IMR-90 (cell line): ENCODE results near the gene KLK1. TPM values are rescaled to one million over a fixed set of nuclear protein-coding genes. Genes with fewer than 3 reads are reported as not detected.

ENCODE experiments used
- ATAC-seq: fragments of 200-7000 bp; cut with Tn5 transposase; 2 replicates; pipeline ENCODE4 v1.9.1; 2020; ENCODE audit warnings: low read depth, mild to moderate bottlenecking, moderate library complexity
- BruUV-seq: library from RNA; stranded (reverse); fragments of 400-500 nt; replicated peaks from 2 replicates; lab custom pipeline; 2021; lab: Mats Ljungman, UMichigan
- CTCF ChIA-PET: fragments of 300-600 bp; formaldehyde crosslinking; extraction: SDS; loops from one replicate; lab custom pipeline; 2021; ENCODE audit warnings: antibody characterized with exemption; lab: Yijun Ruan, JAX
- POLR2A ChIA-PET: fragments of 300-600 bp; sonication (Branson Sonifier 250); formaldehyde crosslinking; loops from one replicate; lab custom pipeline; 2022; ENCODE audit warnings: antibody characterized with exemption; ENCODE audit not compliant: unreplicated experiment; lab: Charles Lee
- DNase-seq: peaks from one replicate; pipeline ENCODE4 v3.0.0; 2013
- H2AFZ ChIP-seq: replicated peaks from 2 replicates; pipeline ENCODE3; 2013; ENCODE audit warnings: low read length, mild to moderate bottlenecking; ENCODE audit not compliant: poor library complexity
- H2AK5ac ChIP-seq: 2 replicates; pipeline ENCODE4 v1.6.1; 2013; ENCODE audit warnings: low read depth, low read length, inconsistent platforms
- H2AK9ac ChIP-seq: replicated peaks from 2 replicates; pipeline ENCODE3; 2013; ENCODE audit warnings: mild to moderate bottlenecking, low read depth, low read length, moderate library complexity; ENCODE audit not compliant: poor library complexity
- H2BK120ac ChIP-seq: 2 replicates; pipeline ENCODE4 v1.6.1; 2013; ENCODE audit warnings: low read depth, low read length, inconsistent platforms
- H2BK15ac ChIP-seq: 3 replicates; pipeline ENCODE4 v1.6.1; 2013; ENCODE audit warnings: low read depth, low read length, inconsistent platforms
- H2BK20ac ChIP-seq: 2 replicates; pipeline ENCODE4 v1.6.1; 2013; ENCODE audit warnings: low read depth, mild to moderate bottlenecking, inconsistent platforms, low read length, moderate library complexity
- H2BK5ac ChIP-seq: 2 replicates; pipeline ENCODE4 v1.6.1; 2013; ENCODE audit warnings: mild to moderate bottlenecking, low read depth, low read length, inconsistent platforms; ENCODE audit not compliant: poor library complexity, severe bottlenecking
- H3K14ac ChIP-seq: replicated peaks from 2 replicates; pipeline ENCODE4 v1.6.1; 2013; ENCODE audit warnings: low read depth, low read length, inconsistent platforms
- H3K18ac ChIP-seq: 2 replicates; pipeline ENCODE4 v1.6.1; 2013; ENCODE audit warnings: low read depth, low read length, control low read depth
- H3K23ac ChIP-seq: 2 replicates; pipeline ENCODE4 v1.6.1; 2013; ENCODE audit warnings: low read depth, low read length, inconsistent platforms
- H3K27ac ChIP-seq: 2 replicates; pipeline ENCODE4 v1.5.1; 2013; ENCODE audit warnings: mild to moderate bottlenecking, control low read depth, low read length; ENCODE audit not compliant: insufficient read depth
- H3K27me3 ChIP-seq: 2 replicates; pipeline ENCODE4 v1.6.1; 2013; ENCODE audit warnings: low read length; ENCODE audit not compliant: control insufficient read depth, insufficient read depth
- H3K36me3 ChIP-seq: 2 replicates; pipeline ENCODE4 v1.6.1; 2013; ENCODE audit warnings: low read length, mixed read lengths; ENCODE audit not compliant: control insufficient read depth, insufficient read depth
- H3K4ac ChIP-seq: 2 replicates; pipeline ENCODE4 v1.6.1; 2013; ENCODE audit warnings: low read depth, low read length, inconsistent platforms
- H3K4me1 ChIP-seq: 2 replicates; pipeline ENCODE4 v1.6.1; 2013; ENCODE audit warnings: low read length, mixed read lengths; ENCODE audit not compliant: control insufficient read depth, insufficient read depth
- H3K4me2 ChIP-seq: 2 replicates; pipeline ENCODE4 v1.6.1; 2013; ENCODE audit warnings: low read depth, mild to moderate bottlenecking, control low read depth, low read length, moderate library complexity
- H3K4me3 ChIP-seq: 2 replicates; pipeline ENCODE4 v1.5.1; 2013; ENCODE audit warnings: low read depth, mild to moderate bottlenecking, control low read depth, low read length, moderate library complexity; ENCODE audit not compliant: insufficient read depth
- H3K56ac ChIP-seq: 2 replicates; pipeline ENCODE4 v1.6.1; 2013; ENCODE audit warnings: low read length, inconsistent platforms; ENCODE audit not compliant: insufficient read depth; ENCODE audit errors: extremely low read depth
- H3K79me1 ChIP-seq, 2 experiments: 2 replicates each; pipeline ENCODE4 v1.6.1; 2013; ENCODE audit warnings: low read length in 2 of 2, inconsistent platforms in 1 of 2, low read depth in 1 of 2
- H3K9ac ChIP-seq: 2 replicates; pipeline ENCODE4 v1.6.1; 2013; ENCODE audit warnings: low read depth, low read length, control low read depth
- H3K9me1 ChIP-seq: 2 replicates; pipeline ENCODE4 v1.6.1; 2013; ENCODE audit warnings: low read length, inconsistent platforms; ENCODE audit not compliant: insufficient read depth
- H3K9me3 ChIP-seq: 2 replicates; pipeline ENCODE4 v1.6.1; 2013; ENCODE audit warnings: low read length; ENCODE audit not compliant: control insufficient read depth, insufficient read depth
- H4K20me1 ChIP-seq: 2 replicates; pipeline ENCODE4 v1.6.1; 2013; ENCODE audit warnings: low read length, inconsistent platforms; ENCODE audit not compliant: insufficient read depth
- H4K5ac ChIP-seq: 2 replicates; pipeline ENCODE4 v1.6.1; 2013; ENCODE audit warnings: mild to moderate bottlenecking, low read depth, low read length, control low read depth
- H4K8ac ChIP-seq, 2 experiments: 2 replicates each; pipeline ENCODE4 v1.6.1; 2013; ENCODE audit warnings: low read depth in 2 of 2, low read length in 2 of 2, control low read depth in 1 of 2, inconsistent platforms in 1 of 2
- H4K91ac ChIP-seq: 2 replicates; pipeline ENCODE4 v1.6.1; 2013; ENCODE audit warnings: low read depth, low read length, inconsistent platforms; ENCODE audit not compliant: insufficient read depth
- BHLHE40 ChIP-seq: fragments of 150-350 bp; IDR thresholded peaks from 2 replicates; pipeline ENCODE4 v1.6.1; 2016; ENCODE audit warnings: mild to moderate bottlenecking, low read depth, low read length
- CEBPB ChIP-seq: IDR thresholded peaks from 2 replicates; pipeline ENCODE4 v1.6.1; 2012; ENCODE audit warnings: low read depth, low read length, improper control_type of control experiment
- CHD1 ChIP-seq: IDR thresholded peaks from 2 replicates; pipeline ENCODE4 v1.6.1; 2012; ENCODE audit warnings: low read depth, low read length, improper control_type of control experiment
- FOS ChIP-seq: fragments of 150-350 bp; IDR thresholded peaks from 2 replicates; pipeline ENCODE4 v1.6.1; 2016; ENCODE audit warnings: low read depth, low read length
- MAFK ChIP-seq: IDR thresholded peaks from 2 replicates; pipeline ENCODE4 v1.6.1; 2012; ENCODE audit warnings: low read depth, low read length, improper control_type of control experiment
- MAZ ChIP-seq: IDR thresholded peaks from 2 replicates; pipeline ENCODE4 v1.6.1; 2012; ENCODE audit warnings: low read depth, mild to moderate bottlenecking, low read length, improper control_type of control experiment, moderate library complexity, borderline replicate concordance
- MXI1 ChIP-seq: IDR thresholded peaks from 2 replicates; pipeline ENCODE4 v1.6.1; 2012; ENCODE audit warnings: low read depth, mild to moderate bottlenecking, low read length, moderate library complexity, borderline replicate concordance
- NFE2L2 ChIP-seq: fragments of 150-350 bp; IDR thresholded peaks from 2 replicates; pipeline ENCODE4 v1.6.1; 2016; ENCODE audit warnings: low read depth, mild to moderate bottlenecking, low read length
- POLR2A ChIP-seq: IDR thresholded peaks from 2 replicates; pipeline ENCODE4 v1.6.1; 2012; ENCODE audit warnings: mild to moderate bottlenecking, low read depth, low read length
- RAD21 ChIP-seq: IDR thresholded peaks from 2 replicates; pipeline ENCODE4 v1.6.1; 2012; ENCODE audit warnings: low read length, improper control_type of control experiment
- RCOR1 ChIP-seq: IDR thresholded peaks from 2 replicates; pipeline ENCODE4 v1.6.1; 2012; ENCODE audit warnings: mild to moderate bottlenecking, low read length, improper control_type of control experiment; ENCODE audit not compliant: insufficient replicate concordance
- RFX5 ChIP-seq: IDR thresholded peaks from 2 replicates; pipeline ENCODE4 v1.8.0; 2012; ENCODE audit warnings: low read depth, mild to moderate bottlenecking, low read length, moderate library complexity
- WGBS, 2 experiments: methylation state at CpG; one replicate each; pipeline versions ENCODE4 v1.1.5 to v1.1.7; 2013; ENCODE audit warnings: missing lambda C conversion rate in 2 of 2; ENCODE audit not compliant: insufficient read length in 1 of 2; ENCODE audit errors: extremely low coverage in 2 of 2; 5-methylcytosine and 5-hydroxymethylcytosine counted together
- dilution Hi-C: fragments of 300-500 bp; cut with HindIII; formaldehyde crosslinking; loops from one replicate; pipeline ENCODE4 v1.14.3; 2018; ENCODE audit warnings: low sequenced_read_pairs; ENCODE audit not compliant: unreplicated experiment
- in situ Hi-C: fragments of 300-500 bp; cut with MboI; formaldehyde crosslinking; loops from 3 replicates; pipeline ENCODE4 v1.14.3; 2019; ENCODE audit warnings: low sequenced_read_pairs, inconsistent platforms, mixed read lengths
- intact Hi-C: fragments of 100-400 bp; cut with micrococcal nuclease; formaldehyde crosslinking; loops from 2 replicates; pipeline ENCODE4 v1.10.0; 2022
- polyA plus RNA-seq, 3 experiments: library from polyadenylated mRNA; depleted of rRNA; stranded (reverse); fragments of >200 nt; gene quantifications; 2 replicates each; pipeline ENCODE4 v1.2.3, GENCODE V29; 2012; ENCODE audit warnings: low replicate concordance in 1 of 3
- total RNA-seq: library from RNA; depleted of rRNA; stranded (reverse); fragments of >200 nt; gene quantifications from 2 replicates; pipeline ENCODE4 v1.2.3, GENCODE V29; 2012
- TF ChIP-seq, protein P1 (sequence below): fragments of 150-350 bp; IDR thresholded peaks from 2 replicates; pipeline ENCODE4 v1.6.1; 2016; ENCODE audit warnings: low read depth, mild to moderate bottlenecking, low read length, moderate library complexity, borderline replicate concordance
- TF ChIP-seq, protein P2 (sequence below): conservative IDR thresholded peaks from 2 replicates; pipeline ENCODE4 v1.5.1; 2012; ENCODE audit warnings: mild to moderate bottlenecking, low read depth, low read length, improper control_type of control experiment
- TF ChIP-seq, protein P3 (sequence below): fragments of 150-350 bp; IDR thresholded peaks from 2 replicates; pipeline ENCODE4 v1.6.1; 2017; ENCODE audit warnings: mild to moderate bottlenecking, antibody characterized with exemption, low read length, low read depth

KLK1 gene
- total and polyA plus RNA-seq, 2 of the 4 experiments (the other 2 are of a cell fraction): not detected

DNA sequence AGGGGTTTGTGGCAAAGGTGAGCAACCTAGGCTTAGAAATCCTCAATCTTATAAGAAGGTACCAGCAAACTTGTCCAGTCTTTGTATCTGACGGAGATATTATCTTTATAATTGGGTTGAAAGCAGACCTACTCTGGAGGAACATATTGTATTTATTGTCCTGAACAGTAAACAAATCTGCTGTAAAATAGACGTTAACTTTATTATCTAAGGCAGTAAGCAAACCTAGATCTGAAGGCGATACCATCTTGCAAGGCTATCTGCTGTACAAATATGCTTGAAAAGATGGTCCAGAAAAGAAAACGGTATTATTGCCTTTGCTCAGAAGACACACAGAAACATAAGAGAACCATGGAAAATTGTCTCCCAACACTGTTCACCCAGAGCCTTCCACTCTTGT lies 45.9 kb upstream of the KLK1 start:
- TF ChIP-seq NFE2L2 (no peak), CEBPB (no peak), MXI1 (no peak), FOS (no peak), RFX5 (no peak), MAFK (no peak), MAZ (no peak), RCOR1 (no peak), BHLHE40 (no peak), RAD21 (no peak), CHD1 (no peak), POLR2A (no peak)
- TF ChIP-seq, protein P1, sequence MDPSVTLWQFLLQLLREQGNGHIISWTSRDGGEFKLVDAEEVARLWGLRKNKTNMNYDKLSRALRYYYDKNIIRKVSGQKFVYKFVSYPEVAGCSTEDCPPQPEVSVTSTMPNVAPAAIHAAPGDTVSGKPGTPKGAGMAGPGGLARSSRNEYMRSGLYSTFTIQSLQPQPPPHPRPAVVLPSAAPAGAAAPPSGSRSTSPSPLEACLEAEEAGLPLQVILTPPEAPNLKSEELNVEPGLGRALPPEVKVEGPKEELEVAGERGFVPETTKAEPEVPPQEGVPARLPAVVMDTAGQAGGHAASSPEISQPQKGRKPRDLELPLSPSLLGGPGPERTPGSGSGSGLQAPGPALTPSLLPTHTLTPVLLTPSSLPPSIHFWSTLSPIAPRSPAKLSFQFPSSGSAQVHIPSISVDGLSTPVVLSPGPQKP: no peak
- TF ChIP-seq, protein P2, sequence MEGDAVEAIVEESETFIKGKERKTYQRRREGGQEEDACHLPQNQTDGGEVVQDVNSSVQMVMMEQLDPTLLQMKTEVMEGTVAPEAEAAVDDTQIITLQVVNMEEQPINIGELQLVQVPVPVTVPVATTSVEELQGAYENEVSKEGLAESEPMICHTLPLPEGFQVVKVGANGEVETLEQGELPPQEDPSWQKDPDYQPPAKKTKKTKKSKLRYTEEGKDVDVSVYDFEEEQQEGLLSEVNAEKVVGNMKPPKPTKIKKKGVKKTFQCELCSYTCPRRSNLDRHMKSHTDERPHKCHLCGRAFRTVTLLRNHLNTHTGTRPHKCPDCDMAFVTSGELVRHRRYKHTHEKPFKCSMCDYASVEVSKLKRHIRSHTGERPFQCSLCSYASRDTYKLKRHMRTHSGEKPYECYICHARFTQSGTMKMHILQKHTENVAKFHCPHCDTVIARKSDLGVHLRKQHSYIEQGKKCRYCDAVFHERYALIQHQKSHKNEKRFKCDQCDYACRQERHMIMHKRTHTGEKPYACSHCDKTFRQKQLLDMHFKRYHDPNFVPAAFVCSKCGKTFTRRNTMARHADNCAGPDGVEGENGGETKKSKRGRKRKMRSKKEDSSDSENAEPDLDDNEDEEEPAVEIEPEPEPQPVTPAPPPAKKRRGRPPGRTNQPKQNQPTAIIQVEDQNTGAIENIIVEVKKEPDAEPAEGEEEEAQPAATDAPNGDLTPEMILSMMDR: no peak
- TF ChIP-seq, protein P3, sequence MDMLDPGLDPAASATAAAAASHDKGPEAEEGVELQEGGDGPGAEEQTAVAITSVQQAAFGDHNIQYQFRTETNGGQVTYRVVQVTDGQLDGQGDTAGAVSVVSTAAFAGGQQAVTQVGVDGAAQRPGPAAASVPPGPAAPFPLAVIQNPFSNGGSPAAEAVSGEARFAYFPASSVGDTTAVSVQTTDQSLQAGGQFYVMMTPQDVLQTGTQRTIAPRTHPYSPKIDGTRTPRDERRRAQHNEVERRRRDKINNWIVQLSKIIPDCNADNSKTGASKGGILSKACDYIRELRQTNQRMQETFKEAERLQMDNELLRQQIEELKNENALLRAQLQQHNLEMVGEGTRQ: no peak
- no peaks in the 10 kb centered on the region for H3K27me3 ChIP-seq
- dilution Hi-C loops (no loop called here), intact Hi-C loops (no loop called here), in situ Hi-C loops (no loop called here)
- no peak overlapping the region for H3K4me3 ChIP-seq
- no peak overlapping the region for H2AK9ac ChIP-seq
- no peaks in the 10 kb centered on the region for H3K4me1 ChIP-seq
- H2BK15ac ChIP-seq: no peak overlapping the region
- no peak overlapping the region for H2AFZ ChIP-seq
- no peaks in the 10 kb centered on the region for H3K36me3 ChIP-seq
- H3K9me1 ChIP-seq: no peaks in the 10 kb centered on the region
- POLR2A ChIA-PET: no interaction called here
- H3K79me1 ChIP-seq: no peaks in the 10 kb centered on the region
- no peak overlapping the region for H2AK5ac ChIP-seq
- no peaks in the 10 kb centered on the region for H3K9me3 ChIP-seq
- no peak overlapping the region for H4K8ac ChIP-seq
- no peak overlapping the region for H2BK120ac ChIP-seq
- H3K18ac ChIP-seq: no peak overlapping the region
- H4K5ac ChIP-seq: no peak overlapping the region
- H3K27ac ChIP-seq: no peak overlapping the region
- no peak overlapping the region for H4K91ac ChIP-seq
- 40% methylated on average over 1 of the region's 4 CpGs; no CpG with 5 or more reads in 1 of the 2 experiments for WGBS, 2 experiments
- no peak overlapping the region for H2BK20ac ChIP-seq
- H3K14ac ChIP-seq: no peak overlapping the region
- no peak overlapping the region for H3K56ac ChIP-seq
- no peak overlapping the region for H3K23ac ChIP-seq
- no peak overlapping the region for H3K9ac ChIP-seq
- H3K4ac ChIP-seq: no peak overlapping the region
- DNase-seq (no peak), ATAC-seq (no peak)
- no peak overlapping the region for H2BK5ac ChIP-seq
- BruUV-seq: no TSS peak
- no peak overlapping the region for H3K4me2 ChIP-seq
- CTCF ChIA-PET: no interaction called here
- no peaks in the 10 kb centered on the region for H4K20me1 ChIP-seq
